Endothelial cell (in vitro differentiated cells): ENCODE results near the gene CYTH4. TPM values are rescaled to one million over a fixed set of nuclear protein-coding genes. Genes with fewer than 3 reads are reported as not detected.
"Not testable (repeated sequence)": the region's sequence is repeated elsewhere in the genome, so short reads cannot be mapped to it uniquely, and the experiment has no call there.

ENCODE experiments used
- DNase-seq: peaks from one replicate; pipeline ENCODE4 v3.0.0; 2021; ENCODE audit warnings: low spot score
- H3K27ac Mint-ChIP-seq: one replicate; pipeline ENCODE4 v1.8.0; 2021; ENCODE audit warnings: mixed read lengths, inconsistent platforms; ENCODE audit not compliant: unreplicated experiment
- H3K27me3 Mint-ChIP-seq: one replicate; pipeline ENCODE4 v1.8.0; 2021; ENCODE audit warnings: mild to moderate bottlenecking, moderate library complexity, mixed read lengths, inconsistent platforms; ENCODE audit not compliant: unreplicated experiment
- H3K36me3 Mint-ChIP-seq: one replicate; pipeline ENCODE4 v1.8.0; 2021; ENCODE audit warnings: mild to moderate bottlenecking, low read depth, mixed read lengths, inconsistent platforms; ENCODE audit not compliant: unreplicated experiment
- H3K4me1 Mint-ChIP-seq: one replicate; pipeline ENCODE4 v1.8.0; 2021; ENCODE audit warnings: mild to moderate bottlenecking, mixed read lengths, inconsistent platforms; ENCODE audit not compliant: unreplicated experiment
- H3K4me3 Mint-ChIP-seq: one replicate; pipeline ENCODE4 v1.8.0; 2021; ENCODE audit warnings: mild to moderate bottlenecking, mixed read lengths, inconsistent platforms; ENCODE audit not compliant: unreplicated experiment
- H3K9me3 Mint-ChIP-seq: one replicate; pipeline ENCODE4 v1.8.0; 2021; ENCODE audit warnings: mixed read lengths, inconsistent platforms; ENCODE audit not compliant: unreplicated experiment
- CTCF ChIP-seq: fragments of 200-600 bp; sonication (generic); IDR thresholded peaks from one replicate; pipeline ENCODE4 v1.5.0; 2021; ENCODE audit warnings: antibody characterized with exemption; ENCODE audit not compliant: unreplicated experiment
- total RNA-seq: library from RNA; stranded (reverse); fragmentation: NEBNext Ultra II Directional; extraction: Animal tissue kit (Norgen Biotek cat#: 25700); gene quantifications from one replicate; pipeline ENCODE4 v1.2.1, GENCODE V29; 2021; ENCODE audit not compliant: unreplicated experiment

The CYTH4 gene
- total RNA-seq, 1 donor from 2014 or later, result 0.33 TPM

GRCh38 chr22:37244114-37244921 lies 38.0 kb upstream of the CYTH4 start, which contains the start of gene RAC2:
Gene RAC2, minus strand, starts transcription at chr22:37244269. Its CDS starts 121 bp downstream, at chr22:37244148.
- H3K9me3 Mint-ChIP-seq, result no peaks in the 10 kb centered on the region
- DNase-seq, result peak; percentile 43
- H3K27ac Mint-ChIP-seq, result peak within 1 kb of the TSS; percentile 52
- H3K4me1 Mint-ChIP-seq, result peaks cover 12% of the 10 kb centered on the region
- H3K4me3 Mint-ChIP-seq, result no peak within 1 kb of the TSS
- H3K36me3 Mint-ChIP-seq, result no peaks in the 10 kb centered on the region
- H3K27me3 Mint-ChIP-seq, result peaks cover 2% of the 10 kb centered on the region
- TF ChIP-seq CTCF, result no peak

- H3K9me3 Mint-ChIP-seq, result no peaks in the 10 kb centered on the region
- no peak overlapping the region for H3K4me3 Mint-ChIP-seq
- TF ChIP-seq CTCF, result no peak
- H3K4me1 Mint-ChIP-seq, result peaks cover 12% of the 10 kb centered on the region
- no peak for DNase-seq
- no peaks in the 10 kb centered on the region for H3K36me3 Mint-ChIP-seq
- H3K27ac Mint-ChIP-seq, result no peak overlapping the region
- peaks cover 2% of the 10 kb centered on the region for H3K27me3 Mint-ChIP-seq
Observed at GRCh38 chr22:37244922-37245722, 37.2 kb upstream of the CYTH4 start.

DNA sequence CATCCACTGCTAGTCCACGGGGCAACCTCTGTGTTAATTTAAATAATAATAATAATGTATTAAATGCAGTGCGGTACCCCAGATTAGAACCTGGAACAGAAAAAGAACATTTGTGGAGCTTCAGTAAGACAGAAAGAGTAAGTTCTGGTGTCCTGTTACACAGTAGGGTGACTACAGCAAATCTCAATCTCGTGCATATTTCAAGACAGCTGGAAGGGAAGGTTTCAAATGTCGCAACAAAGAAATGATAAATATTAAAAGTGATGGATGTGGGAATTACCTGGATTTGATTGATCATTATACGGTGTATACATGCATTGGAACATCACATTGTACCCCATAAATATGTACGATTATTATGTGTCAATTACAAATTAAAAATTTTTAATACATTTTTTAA lies 36.6 kb upstream of the CYTH4 start:
- Mint-ChIP-seq H3K27ac (no peak overlapping the region), H3K27me3 (peaks cover 2% of the 10 kb centered on the region), H3K4me1 (peaks cover 12% of the 10 kb centered on the region), H3K4me3 (no peak overlapping the region), H3K9me3 (no peaks in the 10 kb centered on the region), H3K36me3 (no peaks in the 10 kb centered on the region)
- no peak for DNase-seq
- TF ChIP-seq CTCF, result no peak

DNA sequence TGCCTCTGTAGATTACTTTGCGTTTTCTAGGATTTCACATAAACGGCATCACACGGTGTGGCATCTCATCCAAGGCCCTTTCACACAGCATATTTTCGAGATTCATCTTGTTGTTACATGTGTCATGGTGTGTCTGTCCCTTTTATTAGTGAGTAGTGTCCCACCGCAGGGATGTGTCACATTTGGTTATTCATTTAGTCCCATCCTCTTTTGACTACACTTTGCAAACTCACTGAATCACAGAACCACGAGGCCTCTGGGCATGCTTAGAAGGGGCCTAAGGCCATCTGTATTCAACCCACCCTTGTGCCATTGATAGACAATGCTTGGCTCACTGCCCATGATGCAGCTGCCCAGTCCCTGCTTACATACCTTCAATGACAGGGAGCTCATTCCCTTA lies 34.1 kb upstream of the CYTH4 start:
- H3K9me3 Mint-ChIP-seq, result no peaks in the 10 kb centered on the region
- H3K36me3 Mint-ChIP-seq, result no peaks in the 10 kb centered on the region
- no peaks in the 10 kb centered on the region for H3K27me3 Mint-ChIP-seq
- H3K4me1 Mint-ChIP-seq, result peaks cover 6% of the 10 kb centered on the region
- no peak overlapping the region for H3K4me3 Mint-ChIP-seq
- H3K27ac Mint-ChIP-seq, result no peak overlapping the region
- no peak for DNase-seq
- TF ChIP-seq CTCF, result no peak

- no peaks in the 10 kb centered on the region for H3K36me3 Mint-ChIP-seq
- H3K27me3 Mint-ChIP-seq, result no peaks in the 10 kb centered on the region
- no peak overlapping the region for H3K4me3 Mint-ChIP-seq
- no peak for TF ChIP-seq CTCF
- H3K9me3 Mint-ChIP-seq, result no peaks in the 10 kb centered on the region
- no peak overlapping the region for H3K27ac Mint-ChIP-seq
- DNase-seq, result no peak
- H3K4me1 Mint-ChIP-seq, result no peaks in the 10 kb centered on the region
Observed at GRCh38 chr22:37249986-37250385, 32.3 kb upstream of the CYTH4 start.

- H3K4me3 Mint-ChIP-seq, H3K27me3 Mint-ChIP-seq, H3K4me1 Mint-ChIP-seq, H3K36me3 Mint-ChIP-seq, H3K27ac Mint-ChIP-seq, H3K9me3 Mint-ChIP-seq, DNase-seq: not testable (repeated sequence)
Observed at GRCh38 chr22:37251836-37252235, 30.5 kb upstream of the CYTH4 start.
